Measurements from ENCODE around the gene KRTAP4-8. TPM values are rescaled to one million over a fixed set of nuclear protein-coding genes. Genes with fewer than 3 reads are reported as not detected.
"Not testable (repeated sequence)": the region's sequence is repeated elsewhere in the genome, so short reads cannot be mapped to it uniquely, and the experiment has no call there.

KRTAP4-8 gene
- total RNA-seq, 1 donor from 2014 or later, result not detected

GRCh38 chr17:41065829-41066624, 31.9 kb downstream of the KRTAP4-8 start, which contains the start of gene KRTAP2-4:
Gene KRTAP2-4 (minus strand): TSS chr17:41065879. CDS start chr17:41065845, 34 bp downstream.
- peak; percentile 83 for DNase-seq (ENCODE audit: low read depth)

- not testable (repeated sequence) for DNase-seq (ENCODE audit: low read depth)
Observed at GRCh38 chr17:41065016-41065689, 32.8 kb downstream of the KRTAP4-8 start.

- DNase-seq (ENCODE audit: low read depth), result peak; percentile 26
Observed at GRCh38 chr17:41064301-41064700, 33.6 kb downstream of the KRTAP4-8 start.

- no peak for DNase-seq (ENCODE audit: low read depth)
Observed at GRCh38 chr17:41063449-41063848, 34.5 kb downstream of the KRTAP4-8 start.

- DNase-seq (ENCODE audit: low read depth), result peak; percentile 84
Observed at GRCh38 chr17:41061964-41062363, 36.0 kb downstream of the KRTAP4-8 start.

- DNase-seq (ENCODE audit: low read depth), result peak; percentile 91
Observed at GRCh38 chr17:41060052-41060604, 37.8 kb downstream of the KRTAP4-8 start, which contains the start of gene KRTAP2-3. Gene KRTAP2-3 (minus strand): TSS chr17:41060114. CDS start chr17:41060050, 64 bp downstream.

- peak; percentile 73 for DNase-seq (ENCODE audit: low read depth)
Observed at GRCh38 chr17:41059276-41060051, 38.5 kb downstream of the KRTAP4-8 start.

GRCh38 chr17:41058741-41059140, 39.2 kb downstream of the KRTAP4-8 start:
- DNase-seq (ENCODE audit: low read depth), result no peak

- DNase-seq (ENCODE audit: low read depth), result no peak
Observed at GRCh38 chr17:41057547-41057946, 40.4 kb downstream of the KRTAP4-8 start.

- not testable (repeated sequence) for DNase-seq (ENCODE audit: low read depth)
Observed at GRCh38 chr17:41055130-41055529, 42.8 kb downstream of the KRTAP4-8 start, which contains the start of gene KRTAP2-2. Gene KRTAP2-2 (minus strand): TSS chr17:41055230. CDS start chr17:41055211, 19 bp downstream.

GRCh38 chr17:41054556-41054955, 43.4 kb downstream of the KRTAP4-8 start:
- not testable (repeated sequence) for DNase-seq (ENCODE audit: low read depth)

GRCh38 chr17:41054025-41054424, 43.9 kb downstream of the KRTAP4-8 start:
- DNase-seq (ENCODE audit: low read depth), result no peak

- DNase-seq (ENCODE audit: low read depth), result peak; percentile 33
Observed at GRCh38 chr17:41052566-41052965, 45.4 kb downstream of the KRTAP4-8 start.

- peak; percentile 85 for DNase-seq (ENCODE audit: low read depth)
Observed at GRCh38 chr17:41049110-41049509, 48.8 kb downstream of the KRTAP4-8 start.

- DNase-seq (ENCODE audit: low read depth), result no peak
Observed at GRCh38 chr17:41048441-41048840, 49.5 kb downstream of the KRTAP4-8 start.

Other genes with a start within 250 kb of the KRTAP4-8 start
- gene KRT12, start 230.9 kb downstream of the KRTAP4-8 start, total RNA-seq, result not detected in 2 replicates
- gene KRT20, start 212.9 kb downstream of the KRTAP4-8 start, total RNA-seq, result not detected in 2 replicates
- not detected in 2 replicates for gene KRT23, start 160.5 kb downstream of the KRTAP4-8 start, total RNA-seq
- gene KRT39, start 131.2 kb downstream of the KRTAP4-8 start, total RNA-seq, result not detected in 2 replicates
- gene KRT40, start 113.8 kb downstream of the KRTAP4-8 start, total RNA-seq, result not detected in 2 replicates
- not detected in 2 replicates for gene KRTAP3-3, start 104.0 kb downstream of the KRTAP4-8 start, total RNA-seq
- gene KRTAP3-2, start 98.2 kb downstream of the KRTAP4-8 start, total RNA-seq, result not detected in 2 replicates
- not detected in 2 replicates for gene KRTAP3-1, start 89.0 kb downstream of the KRTAP4-8 start, total RNA-seq
- 0.19 and 0.57 TPM in 2 replicates for gene KRTAP1-5, start 70.9 kb downstream of the KRTAP4-8 start, total RNA-seq
- not detected in 2 replicates for gene KRTAP1-4, start 67.9 kb downstream of the KRTAP4-8 start, total RNA-seq
- gene KRTAP1-3, start 63.3 kb downstream of the KRTAP4-8 start, total RNA-seq, result not detected in 2 replicates
- gene KRTAP1-1, start 56.7 kb downstream of the KRTAP4-8 start, total RNA-seq, result 0.21 TPM in 1 of 2 replicates, not detected in the other
- gene KRTAP2-1, start 50.8 kb downstream of the KRTAP4-8 start, total RNA-seq, result not detected in 2 replicates
- gene KRTAP2-2, start 42.9 kb downstream of the KRTAP4-8 start, total RNA-seq, result not detected in 2 replicates
- gene KRTAP2-3, start 38.0 kb downstream of the KRTAP4-8 start, total RNA-seq, result 0.19 TPM in 1 of 2 replicates, not detected in the other
- gene KRTAP2-4, start 32.3 kb downstream of the KRTAP4-8 start, total RNA-seq, result not detected in 2 replicates
- not detected in 2 replicates for gene KRTAP4-7, start 14.0 kb downstream of the KRTAP4-8 start, total RNA-seq
- gene KRTAP4-16, start 4.1 kb upstream of the KRTAP4-8 start, total RNA-seq, result not detected in 2 replicates
- gene KRTAP4-9, start 7.2 kb upstream of the KRTAP4-8 start, total RNA-seq, result not detected in 2 replicates
- gene KRTAP4-11, start 20.2 kb upstream of the KRTAP4-8 start, total RNA-seq, result not detected in 2 replicates
- gene KRTAP4-12, start 26.0 kb upstream of the KRTAP4-8 start, total RNA-seq, result not detected in 2 replicates
- gene KRTAP4-6, start 42.4 kb upstream of the KRTAP4-8 start, total RNA-seq, result not detected in 2 replicates
- gene KRTAP4-5, start 51.7 kb upstream of the KRTAP4-8 start, total RNA-seq, result not detected in 2 replicates
- not detected in 2 replicates for gene KRTAP4-4, start 62.6 kb upstream of the KRTAP4-8 start, total RNA-seq
- not detected in 2 replicates for gene KRTAP4-3, start 70.1 kb upstream of the KRTAP4-8 start, total RNA-seq
- not detected in 2 replicates for gene KRTAP4-2, start 80.1 kb upstream of the KRTAP4-8 start, total RNA-seq
- gene KRTAP4-1, start 86.8 kb upstream of the KRTAP4-8 start, total RNA-seq, result not detected in 2 replicates
- not detected in 2 replicates for gene KRTAP9-1, start 91.7 kb upstream of the KRTAP4-8 start, total RNA-seq
- gene KRTAP9-2, start 128.5 kb upstream of the KRTAP4-8 start, total RNA-seq, result not detected in 2 replicates
- gene KRTAP9-3, start 134.3 kb upstream of the KRTAP4-8 start, total RNA-seq, result not detected in 2 replicates
- not detected in 2 replicates for gene KRTAP9-8, start 139.9 kb upstream of the KRTAP4-8 start, total RNA-seq
- gene KRTAP9-4, start 151.5 kb upstream of the KRTAP4-8 start, total RNA-seq, result not detected in 2 replicates
- not detected in 2 replicates for gene KRTAP9-9, start 157.2 kb upstream of the KRTAP4-8 start, total RNA-seq
- not detected in 2 replicates for gene KRTAP9-6, start 167.2 kb upstream of the KRTAP4-8 start, total RNA-seq
- not detected in 2 replicates for gene KRTAP9-7, start 177.6 kb upstream of the KRTAP4-8 start, total RNA-seq
- not detected in 2 replicates for gene KRTAP29-1, start 204.7 kb upstream of the KRTAP4-8 start, total RNA-seq
- gene KRTAP16-1, start 211.2 kb upstream of the KRTAP4-8 start, total RNA-seq, result not detected in 2 replicates
- not detected in 2 replicates for gene KRTAP17-1, start 217.6 kb upstream of the KRTAP4-8 start, total RNA-seq